Peyer's patch (tissue), 4 donors: ENCODE data around the gene FKBP15. TPM values are rescaled to one million over a fixed set of nuclear protein-coding genes. Genes with fewer than 3 reads are reported as not detected.
"Not testable (repeated sequence)": the region's sequence is repeated elsewhere in the genome, so short reads cannot be mapped to it uniquely, and the experiment has no call there.

Experiments
- DNase-seq, 3 donors: peaks; one replicate each; pipeline ENCODE4 v3.0.0-alpha.2; 2017 to 2019
- H3K27ac ChIP-seq, 4 donors: fragments of 200-600 bp; sonication (generic); one replicate each; pipeline ENCODE4 v1.5.1; 2016 to 2019
- H3K27me3 ChIP-seq, 2 donors: fragments of 200-600 bp; sonication (generic); one replicate each; pipeline ENCODE4 v1.5.1; 2019
- H3K36me3 ChIP-seq, 3 donors: fragments of 200-600 bp; sonication (generic); one replicate each; pipeline ENCODE4 v1.5.1; 2016 to 2019
- H3K4me1 ChIP-seq, 4 donors: fragments of 200-600 bp; sonication (generic); one replicate each; pipeline ENCODE4 v1.5.1; 2016 to 2019
- H3K4me3 ChIP-seq, 4 donors: fragments of 200-600 bp; sonication (generic); 1 replicate in 3 of 4; 2 replicates in 1 of 4; pipeline ENCODE4 v1.5.1; 2016 to 2019; ENCODE audit warnings: mild to moderate bottlenecking in 1 of 4
- H3K9me3 ChIP-seq, 4 donors: fragments of 200-600 bp; sonication (generic); one replicate each; pipeline ENCODE4 v1.5.1; 2016 to 2019; ENCODE audit warnings: mild to moderate bottlenecking in 1 of 4
- POLR2A ChIP-seq, 2 donors: fragments of 450-650 bp; IDR thresholded peaks; one replicate each; pipeline ENCODE4 v1.5.1; 2017; ENCODE audit warnings: antibody characterized with exemption in 2 of 2, mild to moderate bottlenecking in 2 of 2, moderate library complexity in 2 of 2
- total RNA-seq, 4 donors: library from RNA; depleted of rRNA; stranded (reverse); fragments of >200 nt; gene quantifications; one replicate each; pipeline ENCODE4 v1.1.0, GENCODE V29; 2016
- TF ChIP-seq, protein P1 (sequence below), 6 experiments: fragments of 450-650 bp in 4 of 6; fragments of 200-600 bp in 2 of 6; sonication (generic) in 1 of 6; IDR thresholded peaks; one replicate each; pipeline ENCODE4 v1.5.1; 2017 to 2019; ENCODE audit warnings: antibody characterized with exemption in 6 of 6, mild to moderate bottlenecking in 3 of 6, moderate library complexity in 1 of 6

The FKBP15 gene
- total RNA-seq, 4 donors from 2014 or later = 25.9 to 44.6 (median 32.5) TPM

DNA sequence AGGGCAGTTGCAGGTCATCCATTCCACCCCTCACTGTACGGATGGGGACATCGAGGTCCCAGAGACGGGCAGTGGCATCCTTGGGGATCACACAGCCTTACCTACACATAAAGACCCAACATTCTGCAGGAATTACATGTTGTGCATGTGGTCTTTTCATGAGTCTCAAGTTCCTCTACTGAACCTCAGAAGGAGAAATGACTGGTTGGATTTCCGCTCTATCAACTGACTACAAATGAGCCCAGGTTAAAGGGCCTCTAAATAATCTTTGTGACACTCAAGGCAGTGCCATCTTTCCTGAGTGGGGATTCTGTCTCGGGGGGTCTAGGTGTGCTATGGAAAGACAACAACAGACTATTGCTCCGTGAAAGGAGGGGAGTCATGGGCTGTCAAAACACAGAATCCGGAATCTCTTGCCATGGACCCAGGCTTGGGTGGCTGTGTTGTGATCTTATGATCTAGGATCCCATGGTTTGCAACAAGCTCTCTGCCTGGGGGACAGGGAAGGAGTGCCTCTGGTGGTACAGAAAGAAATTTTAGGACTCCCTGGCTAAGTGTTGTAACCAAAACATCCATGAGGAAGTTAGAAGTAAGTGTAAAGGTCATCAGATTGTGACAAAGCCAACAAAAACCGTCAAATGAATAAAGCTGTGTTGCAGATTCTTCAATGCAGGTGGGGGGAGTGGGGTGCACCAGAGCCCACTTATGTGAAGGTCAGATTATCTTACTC, 72.1 kb downstream of the FKBP15 start:
- Histone ChIP-seq H3K36me3 (no peaks in the 10 kb centered on the region), H3K4me3 (no peak overlapping the region), H3K27ac (peak overlapping the region in 1 of 4 donors; percentile 20), H3K27me3 (no peaks in the 10 kb centered on the region), H3K4me1 (peaks cover 0 to 6% (median 0%) of the 10 kb centered on the region in 4 donors), H3K9me3 (no peaks in the 10 kb centered on the region)
- no peak for TF ChIP-seq POLR2A (IDR thresholded peaks at IDR 0.05)
- TF ChIP-seq, protein P1, sequence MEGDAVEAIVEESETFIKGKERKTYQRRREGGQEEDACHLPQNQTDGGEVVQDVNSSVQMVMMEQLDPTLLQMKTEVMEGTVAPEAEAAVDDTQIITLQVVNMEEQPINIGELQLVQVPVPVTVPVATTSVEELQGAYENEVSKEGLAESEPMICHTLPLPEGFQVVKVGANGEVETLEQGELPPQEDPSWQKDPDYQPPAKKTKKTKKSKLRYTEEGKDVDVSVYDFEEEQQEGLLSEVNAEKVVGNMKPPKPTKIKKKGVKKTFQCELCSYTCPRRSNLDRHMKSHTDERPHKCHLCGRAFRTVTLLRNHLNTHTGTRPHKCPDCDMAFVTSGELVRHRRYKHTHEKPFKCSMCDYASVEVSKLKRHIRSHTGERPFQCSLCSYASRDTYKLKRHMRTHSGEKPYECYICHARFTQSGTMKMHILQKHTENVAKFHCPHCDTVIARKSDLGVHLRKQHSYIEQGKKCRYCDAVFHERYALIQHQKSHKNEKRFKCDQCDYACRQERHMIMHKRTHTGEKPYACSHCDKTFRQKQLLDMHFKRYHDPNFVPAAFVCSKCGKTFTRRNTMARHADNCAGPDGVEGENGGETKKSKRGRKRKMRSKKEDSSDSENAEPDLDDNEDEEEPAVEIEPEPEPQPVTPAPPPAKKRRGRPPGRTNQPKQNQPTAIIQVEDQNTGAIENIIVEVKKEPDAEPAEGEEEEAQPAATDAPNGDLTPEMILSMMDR (IDR thresholded peaks at IDR 0.05) = no peak
- no peak for DNase-seq

DNA sequence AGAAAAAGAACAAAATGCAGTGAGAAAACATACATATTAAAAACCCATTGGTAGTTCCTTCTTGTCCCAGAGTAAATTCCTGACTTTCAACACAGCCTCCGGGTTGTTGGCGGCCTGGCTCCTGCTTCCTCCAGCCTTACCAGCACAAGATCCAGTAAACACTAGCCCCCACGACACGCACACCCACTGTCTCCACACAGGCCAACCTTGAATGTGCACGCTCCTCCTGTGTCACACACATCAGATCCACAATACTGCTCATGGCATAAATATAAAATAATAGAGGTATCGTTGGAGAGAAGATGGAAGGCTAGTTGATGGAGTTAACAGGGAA, 72.7 kb downstream of the FKBP15 start:
- no peak overlapping the region for H3K27ac ChIP-seq
- no peaks in the 10 kb centered on the region for H3K36me3 ChIP-seq
- no peaks in the 10 kb centered on the region for H3K9me3 ChIP-seq
- no peaks in the 10 kb centered on the region for H3K27me3 ChIP-seq
- no peak overlapping the region for H3K4me3 ChIP-seq
- H3K4me1 ChIP-seq = peaks cover 0 to 6% (median 0%) of the 10 kb centered on the region in 4 donors
- no peak for TF ChIP-seq POLR2A (IDR thresholded peaks at IDR 0.05)
- no peak for DNase-seq

DNA sequence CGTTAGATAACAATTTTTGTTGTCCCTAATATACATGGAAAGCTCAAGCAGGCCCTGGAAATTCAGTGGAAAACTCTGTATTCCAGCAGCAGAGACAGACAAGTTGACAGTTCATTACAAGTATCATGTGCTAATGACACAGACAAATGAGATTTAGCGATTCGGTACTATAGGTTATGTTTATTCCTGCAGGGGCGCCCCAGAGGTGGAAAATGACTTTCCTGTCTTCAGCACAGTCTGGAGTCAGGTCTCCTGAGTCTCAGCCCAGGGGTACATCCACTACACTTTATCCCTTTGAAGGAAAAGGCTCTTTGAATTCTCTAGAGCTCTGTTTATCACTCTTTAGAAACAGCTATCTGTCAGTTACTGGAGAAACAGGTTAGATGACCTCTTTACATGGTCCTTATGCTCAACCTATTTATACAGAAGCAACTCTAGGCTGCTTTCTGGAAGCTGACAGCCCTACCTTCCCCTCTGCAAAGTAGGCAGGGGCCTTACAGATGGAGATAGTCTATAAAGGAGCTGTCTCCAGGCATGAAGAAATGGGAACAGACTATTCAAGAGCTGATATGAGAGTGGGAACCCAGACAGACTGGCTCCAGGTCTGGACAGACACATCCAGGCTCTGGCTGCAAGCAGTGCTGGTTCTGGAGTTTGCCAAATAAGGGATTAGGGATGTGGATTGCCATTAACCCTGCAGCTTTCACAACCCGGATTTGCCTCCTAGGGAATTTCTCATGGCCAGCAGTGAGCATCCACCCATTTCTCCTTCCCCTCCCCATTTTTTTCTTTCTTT, 77.4 kb downstream of the FKBP15 start:
- Histone ChIP-seq H3K27me3 (no peaks in the 10 kb centered on the region), H3K4me1 (no peaks in the 10 kb centered on the region), H3K4me3 (no peak overlapping the region), H3K9me3 (no peaks in the 10 kb centered on the region), H3K36me3 (no peaks in the 10 kb centered on the region), H3K27ac (no peak overlapping the region)
- DNase-seq = no peak
- TF ChIP-seq POLR2A (IDR thresholded peaks at IDR 0.05) = no peak
- TF ChIP-seq, protein P1 (IDR thresholded peaks at IDR 0.05) = no peak

DNA sequence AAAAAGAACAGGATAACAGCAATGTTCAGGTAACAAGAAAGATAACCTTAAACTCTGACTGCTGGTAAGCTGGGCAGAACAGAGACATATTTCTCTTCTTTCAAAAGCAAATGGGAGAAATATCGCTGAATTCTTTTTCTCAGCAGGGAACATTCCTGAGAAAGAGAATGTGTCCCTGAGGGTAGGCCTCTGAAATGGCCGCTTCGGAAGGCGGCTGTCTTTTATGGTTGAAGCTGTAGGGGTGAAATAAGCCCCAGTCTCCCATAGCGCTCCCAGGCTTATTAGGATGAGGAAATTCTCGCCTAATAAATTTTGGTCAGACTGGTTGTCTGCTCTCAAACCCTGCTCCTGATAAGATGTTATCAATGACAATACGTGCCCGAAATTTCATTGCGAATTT, 80.2 kb downstream of the FKBP15 start:
- DNase-seq, H3K9me3 ChIP-seq, H3K27me3 ChIP-seq, H3K4me1 ChIP-seq, H3K4me3 ChIP-seq, H3K27ac ChIP-seq, H3K36me3 ChIP-seq: not testable (repeated sequence)

DNA sequence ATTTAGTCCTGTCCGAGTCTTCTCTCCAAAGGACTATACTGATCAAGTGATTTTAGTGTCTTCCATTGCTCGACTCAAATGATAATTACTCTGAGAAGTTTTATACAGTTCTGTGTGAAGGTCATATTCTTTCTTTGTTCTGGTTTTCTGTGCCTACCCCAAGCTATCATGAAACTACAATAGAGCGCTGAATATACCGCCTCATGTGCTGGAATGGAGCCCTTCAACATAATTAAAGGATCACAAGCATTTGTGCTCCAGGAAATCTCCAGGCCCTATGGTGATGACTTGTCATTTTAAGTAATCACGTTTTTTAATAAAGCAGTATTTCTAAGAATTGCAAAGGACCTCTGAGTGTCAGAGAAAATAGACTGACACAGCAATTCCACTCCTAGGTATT, 81.1 kb downstream of the FKBP15 start:
- Histone ChIP-seq H3K4me1 (no peaks in the 10 kb centered on the region), H3K27ac (no peak overlapping the region), H3K9me3 (no peaks in the 10 kb centered on the region), H3K4me3 (no peak overlapping the region), H3K36me3 (no peaks in the 10 kb centered on the region), H3K27me3 (no peaks in the 10 kb centered on the region)
- DNase-seq = no peak
- no peak for TF ChIP-seq POLR2A (IDR thresholded peaks at IDR 0.05)
- TF ChIP-seq, protein P1 (IDR thresholded peaks at IDR 0.05) = no peak

DNA sequence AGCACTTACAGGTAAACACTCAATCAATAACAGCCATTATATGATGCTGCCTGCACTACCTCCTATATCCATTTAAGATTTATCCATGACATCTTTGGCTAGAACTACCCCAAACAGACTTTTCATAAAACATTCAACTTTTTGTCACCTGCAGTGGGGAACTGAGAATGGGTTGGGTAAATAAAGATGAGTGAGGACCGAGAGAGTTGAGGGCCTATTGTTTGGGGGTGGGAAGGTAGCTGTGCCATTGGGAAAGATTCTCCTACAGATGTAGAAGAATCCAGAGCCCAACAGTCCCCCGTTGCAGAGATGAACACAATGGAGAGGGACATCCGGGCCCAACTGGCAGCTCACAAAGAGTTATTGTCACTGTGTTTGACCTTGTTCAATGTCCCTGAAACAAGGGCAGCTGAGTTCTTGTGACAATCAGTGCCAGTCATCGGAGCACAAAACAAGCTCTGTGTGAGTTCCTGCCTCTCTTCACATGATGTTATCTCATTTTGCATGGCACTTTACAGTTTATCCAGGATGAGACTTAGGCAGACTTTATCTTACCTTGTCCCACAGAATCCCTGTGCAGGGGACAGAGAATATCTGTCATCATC, 81.8 kb downstream of the FKBP15 start:
- H3K4me1 ChIP-seq = no peaks in the 10 kb centered on the region
- TF ChIP-seq POLR2A (IDR thresholded peaks at IDR 0.05) = no peak
- TF ChIP-seq, protein P1 (IDR thresholded peaks at IDR 0.05) = no peak
- no peaks in the 10 kb centered on the region for H3K36me3 ChIP-seq
- no peaks in the 10 kb centered on the region for H3K27me3 ChIP-seq
- H3K4me3 ChIP-seq = no peak overlapping the region
- no peak overlapping the region for H3K27ac ChIP-seq
- no peaks in the 10 kb centered on the region for H3K9me3 ChIP-seq
- no peak for DNase-seq
